Upper lobe of left lung (tissue), 6 donors: ENCODE measurements around the gene ATG4A. TPM values are rescaled to one million over a fixed set of nuclear protein-coding genes. Genes with fewer than 3 reads are reported as not detected.

Experiments used
- ATAC-seq, 2 donors: fragments of 200-7000 bp; cut with Tn5 transposase; one replicate each; pipeline ENCODE4 v1.9.1; 2022; ENCODE audit warnings: mild to moderate bottlenecking in 2 of 2, moderate library complexity in 2 of 2; ENCODE audit not compliant: low FRiP score in 2 of 2
- DNase-seq, 2 donors: peaks; one replicate each; pipeline ENCODE4 v3.0.0-alpha.2; 2019 to 2020
- H3K27ac ChIP-seq, 4 donors: fragments of 200-600 bp; sonication (generic); one replicate each; pipeline ENCODE4 v1.5.1; 2016 to 2019
- H3K27me3 ChIP-seq, 4 donors: fragments of 200-600 bp; sonication (generic); one replicate each; pipeline ENCODE4 v1.5.1; 2017 to 2019
- H3K36me3 ChIP-seq, 4 donors: fragments of 200-600 bp; sonication (generic); one replicate each; pipeline ENCODE4 v1.5.1; 2016 to 2019
- H3K4me1 ChIP-seq, 4 donors: fragments of 200-600 bp; sonication (generic); one replicate each; pipeline ENCODE4 v1.5.1; 2018 to 2019
- H3K4me3 ChIP-seq, 4 donors: fragments of 200-600 bp; sonication (generic); one replicate each; pipeline ENCODE4 v1.5.1; 2017 to 2019; ENCODE audit warnings: mild to moderate bottlenecking in 2 of 4, moderate library complexity in 1 of 4
- H3K9me3 ChIP-seq, 4 donors: fragments of 200-600 bp; sonication (generic); one replicate each; pipeline ENCODE4 v1.5.1; 2018 to 2019
- EP300 ChIP-seq, 4 donors: sonication (generic); formaldehyde crosslinking; IDR thresholded peaks; one replicate each; pipeline ENCODE4 v1.5.1; 2017; ENCODE audit warnings: antibody characterized with exemption in 4 of 4, control low read depth in 2 of 4
- POLR2A ChIP-seq, 4 donors: fragments of 450-650 bp; IDR thresholded peaks; one replicate each; pipeline ENCODE4 v1.5.1; 2016 to 2017; ENCODE audit warnings: antibody characterized with exemption in 4 of 4, mild to moderate bottlenecking in 2 of 4
- POLR2AphosphoS5 ChIP-seq, 2 donors: sonication (generic); formaldehyde crosslinking; IDR thresholded peaks; one replicate each; pipeline ENCODE4 v1.5.1; 2017; ENCODE audit warnings: antibody characterized with exemption in 2 of 2
- WGBS, 2 donors: methylation state at CpG; one replicate each; pipeline ENCODE4 v1.1.5; 2017 to 2018; 5-methylcytosine and 5-hydroxymethylcytosine counted together
- total RNA-seq, 6 donors: library from RNA; depleted of rRNA in 4 of 6; stranded (reverse); fragments of >200 nt in 4 of 6; gene quantifications; one replicate each; pipeline versions ENCODE4 v1.1.0 to v1.2.1, GENCODE V29; 2016 to 2021
- TF ChIP-seq, protein P1 (sequence below), 6 experiments: fragments of 450-650 bp in 4 of 6; fragments of 200-600 bp in 2 of 6; sonication (generic) in 2 of 6; IDR thresholded peaks; one replicate each; pipeline ENCODE4 v1.5.1; 2016 to 2019; ENCODE audit warnings: antibody characterized with exemption in 6 of 6
- donor health status: DM: no; HTN: no; CAD: no; lungs with moderate emphysema.
- donor health status: DM: no; HTN: yes; CAD: no; lungs with severe emphysema.

Gene ATG4A
- total RNA-seq, 6 donors from 2014 or later: 9.4 to 21.0 (median 12.9) TPM

DNA sequence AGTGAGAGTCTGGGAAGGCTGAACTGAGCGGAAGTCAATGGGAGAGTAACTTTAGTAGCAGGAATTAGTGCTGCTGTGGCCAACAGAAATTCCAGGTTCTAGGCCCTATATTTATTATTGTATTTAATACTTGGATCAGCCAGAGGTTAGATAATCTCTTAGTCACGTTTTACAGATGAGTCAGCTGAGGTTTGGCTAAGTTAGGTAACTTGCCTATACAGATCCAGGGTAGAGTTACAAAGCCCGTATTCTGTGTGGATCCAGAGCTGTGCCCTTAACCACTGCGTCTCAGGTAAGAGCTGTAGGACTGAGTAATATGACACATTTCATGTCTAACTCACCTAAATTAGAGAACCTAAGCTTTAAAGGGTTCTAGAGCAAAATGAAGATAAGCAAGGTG is 20.7 kb upstream of the ATG4A start:
- ATAC-seq (no peak), DNase-seq (no peak)
- TF ChIP-seq EP300 (IDR thresholded peaks at IDR 0.05): no peak
- no peak for TF ChIP-seq POLR2A (IDR thresholded peaks at IDR 0.05)
- H3K27ac ChIP-seq: no peak overlapping the region
- H3K27me3 ChIP-seq: no peaks in the 10 kb centered on the region
- WGBS, 2 donors: 56 to 69% methylated on average over 3 to 4 of the region's 4 CpGs
- no peaks in the 10 kb centered on the region for H3K36me3 ChIP-seq
- no peaks in the 10 kb centered on the region for H3K4me1 ChIP-seq
- no peak overlapping the region for H3K4me3 ChIP-seq
- H3K9me3 ChIP-seq: no peaks in the 10 kb centered on the region

DNA sequence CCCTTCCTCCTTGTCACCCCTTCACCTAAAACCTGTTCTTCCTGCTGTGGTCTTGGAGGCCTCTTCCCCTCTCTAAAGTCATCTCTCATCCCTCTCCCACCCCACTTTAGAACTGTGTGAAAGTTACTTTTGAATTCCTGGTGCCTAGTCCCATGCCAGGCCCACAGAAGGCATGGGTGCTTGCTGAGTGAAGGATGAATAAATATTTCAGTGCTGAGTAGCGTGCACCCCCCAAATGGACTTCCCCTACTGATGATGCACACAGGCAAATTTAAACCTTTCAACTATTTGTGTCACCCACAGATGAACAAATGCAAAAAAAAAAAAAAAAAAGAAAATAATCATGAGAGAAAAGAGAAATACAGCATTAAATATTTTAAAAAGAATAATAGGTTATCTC is 20.0 kb upstream of the ATG4A start:
- DNase-seq: no peak
- WGBS, 2 donors: 94 to 100% methylated on average over 1 of the region's 1 CpG
- no peak for ATAC-seq
- H3K4me3 ChIP-seq: no peak overlapping the region
- no peaks in the 10 kb centered on the region for H3K36me3 ChIP-seq
- TF ChIP-seq, protein P1, sequence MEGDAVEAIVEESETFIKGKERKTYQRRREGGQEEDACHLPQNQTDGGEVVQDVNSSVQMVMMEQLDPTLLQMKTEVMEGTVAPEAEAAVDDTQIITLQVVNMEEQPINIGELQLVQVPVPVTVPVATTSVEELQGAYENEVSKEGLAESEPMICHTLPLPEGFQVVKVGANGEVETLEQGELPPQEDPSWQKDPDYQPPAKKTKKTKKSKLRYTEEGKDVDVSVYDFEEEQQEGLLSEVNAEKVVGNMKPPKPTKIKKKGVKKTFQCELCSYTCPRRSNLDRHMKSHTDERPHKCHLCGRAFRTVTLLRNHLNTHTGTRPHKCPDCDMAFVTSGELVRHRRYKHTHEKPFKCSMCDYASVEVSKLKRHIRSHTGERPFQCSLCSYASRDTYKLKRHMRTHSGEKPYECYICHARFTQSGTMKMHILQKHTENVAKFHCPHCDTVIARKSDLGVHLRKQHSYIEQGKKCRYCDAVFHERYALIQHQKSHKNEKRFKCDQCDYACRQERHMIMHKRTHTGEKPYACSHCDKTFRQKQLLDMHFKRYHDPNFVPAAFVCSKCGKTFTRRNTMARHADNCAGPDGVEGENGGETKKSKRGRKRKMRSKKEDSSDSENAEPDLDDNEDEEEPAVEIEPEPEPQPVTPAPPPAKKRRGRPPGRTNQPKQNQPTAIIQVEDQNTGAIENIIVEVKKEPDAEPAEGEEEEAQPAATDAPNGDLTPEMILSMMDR (IDR thresholded peaks at IDR 0.05): no peak
- no peak for TF ChIP-seq EP300 (IDR thresholded peaks at IDR 0.05)
- no peak for TF ChIP-seq POLR2AphosphoS5 (IDR thresholded peaks at IDR 0.05)
- TF ChIP-seq POLR2A (IDR thresholded peaks at IDR 0.05): no peak
- H3K27ac ChIP-seq: no peak overlapping the region
- no peaks in the 10 kb centered on the region for H3K27me3 ChIP-seq
- H3K4me1 ChIP-seq: no peaks in the 10 kb centered on the region
- H3K9me3 ChIP-seq: no peaks in the 10 kb centered on the region

DNA sequence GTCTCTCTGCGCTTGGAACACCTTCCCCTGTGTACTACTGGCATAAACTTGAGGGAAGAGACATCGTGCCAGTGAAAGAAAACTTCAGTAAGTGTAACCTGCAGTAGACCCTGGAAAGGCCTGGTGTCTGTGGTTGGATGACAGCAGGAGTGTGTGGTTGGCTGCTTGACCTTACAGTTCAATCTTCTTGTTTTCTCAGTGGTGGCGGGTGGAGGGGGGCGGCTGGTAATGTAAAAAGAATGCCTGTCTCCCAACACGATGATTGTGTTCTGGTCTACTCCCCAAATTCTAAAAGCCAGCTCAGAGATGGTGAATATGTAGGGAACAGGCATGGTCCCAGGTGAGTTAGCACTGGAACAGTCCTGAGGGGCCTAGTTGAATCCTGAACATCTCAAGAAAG is 18.8 kb upstream of the ATG4A start:
- ATAC-seq (no peak), DNase-seq (no peak)
- H3K27ac ChIP-seq: no peak overlapping the region
- H3K4me3 ChIP-seq: no peak overlapping the region
- H3K4me1 ChIP-seq: no peaks in the 10 kb centered on the region
- WGBS, 2 donors: 50 to 74% methylated on average over 2 to 5 of the region's 5 CpGs
- no peak for TF ChIP-seq POLR2AphosphoS5 (IDR thresholded peaks at IDR 0.05)
- TF ChIP-seq POLR2A (IDR thresholded peaks at IDR 0.05): no peak
- no peak for TF ChIP-seq EP300 (IDR thresholded peaks at IDR 0.05)
- TF ChIP-seq, protein P1 (IDR thresholded peaks at IDR 0.05): no peak
- no peaks in the 10 kb centered on the region for H3K27me3 ChIP-seq
- H3K9me3 ChIP-seq: no peaks in the 10 kb centered on the region
- H3K36me3 ChIP-seq: no peaks in the 10 kb centered on the region

DNA sequence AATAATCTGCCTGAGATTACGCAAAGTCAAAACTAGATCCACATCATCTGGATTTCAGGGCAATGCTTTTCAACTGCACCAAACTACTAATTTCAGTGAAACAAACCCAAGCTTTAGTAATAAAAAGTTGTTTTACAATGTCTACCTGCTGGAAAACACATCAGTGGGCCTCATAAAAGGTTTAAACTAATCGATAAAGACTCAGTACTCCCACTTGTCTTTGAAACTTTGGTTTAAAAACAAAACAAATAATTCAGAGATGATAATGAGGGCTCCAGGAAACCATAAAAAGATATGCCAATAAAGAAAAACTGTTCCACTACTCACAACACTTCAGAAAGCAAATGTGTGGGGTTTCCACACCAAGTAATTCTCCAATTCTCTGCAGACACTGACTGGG is 10.5 kb upstream of the ATG4A start:
- 88 to 100% methylated on average over 2 of the region's 2 CpGs for WGBS, 2 donors
- no peak for TF ChIP-seq POLR2AphosphoS5 (IDR thresholded peaks at IDR 0.05)
- TF ChIP-seq, protein P1 (IDR thresholded peaks at IDR 0.05): no peak
- no peak for TF ChIP-seq POLR2A (IDR thresholded peaks at IDR 0.05)
- TF ChIP-seq EP300 (IDR thresholded peaks at IDR 0.05): no peak

DNA sequence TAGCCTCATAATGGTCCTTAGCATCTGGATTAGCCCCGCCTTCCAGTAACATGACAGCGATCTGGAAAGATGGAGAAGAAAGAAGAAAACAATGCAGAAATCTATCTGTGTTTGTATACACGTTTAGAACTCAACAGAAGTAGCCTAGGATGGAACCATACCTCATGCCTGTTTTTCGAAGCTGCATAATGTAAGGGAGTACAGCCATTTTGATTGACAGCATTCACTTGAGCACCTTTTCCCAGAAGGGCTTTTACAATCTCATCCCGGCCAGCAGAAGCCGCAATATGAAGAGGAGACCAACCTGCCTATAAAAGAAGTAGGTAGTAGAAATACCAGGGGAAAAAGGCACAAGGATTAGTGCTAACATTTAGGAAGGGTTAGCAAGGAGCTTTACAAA is 3.8 kb upstream of the ATG4A start:
- H3K27ac ChIP-seq: no peak overlapping the region
- H3K36me3 ChIP-seq: peaks cover 0 to 29% (median 4%) of the 10 kb centered on the region in 4 donors
- TF ChIP-seq POLR2AphosphoS5 (IDR thresholded peaks at IDR 0.05) (no peak), EP300 (IDR thresholded peaks at IDR 0.05) (no peak), POLR2A (IDR thresholded peaks at IDR 0.05) (no peak)
- TF ChIP-seq, protein P1 (IDR thresholded peaks at IDR 0.05): no peak
- H3K4me3 ChIP-seq: no peak overlapping the region
- ATAC-seq: no peak
- H3K4me1 ChIP-seq: peaks cover 0 to 9% (median 0%) of the 10 kb centered on the region in 4 donors
- no peaks in the 10 kb centered on the region for H3K27me3 ChIP-seq
- 82 to 97% methylated on average over 6 of the region's 6 CpGs for WGBS, 2 donors
- no peaks in the 10 kb centered on the region for H3K9me3 ChIP-seq
- DNase-seq: no peak

More for the DNA sequence above, 10.5 kb upstream of the ATG4A start:
- H3K27ac ChIP-seq: no peak overlapping the region
- H3K9me3 ChIP-seq: no peaks in the 10 kb centered on the region
- no peak for ATAC-seq
- no peak for DNase-seq
- no peaks in the 10 kb centered on the region for H3K4me1 ChIP-seq
- peaks cover 0 to 13% (median 4%) of the 10 kb centered on the region in 4 donors for H3K36me3 ChIP-seq
- no peak overlapping the region for H3K4me3 ChIP-seq
- H3K27me3 ChIP-seq: no peaks in the 10 kb centered on the region
